Naive B cell (primary cell): ENCODE data around the gene KRTAP10-1. TPM values are rescaled to one million over a fixed set of nuclear protein-coding genes. Genes with fewer than 3 reads are reported as not detected.
A peak's percentile ranks its signal among the peaks of the same experiment; 100 is the strongest.

Experiments
- ATAC-seq, 2 donors: fragments of 150-1000 bp; cut with Tn5 transposase; 2 replicates each; pipeline ENCODE4 v1.10.0; 2021; ENCODE audit warnings: low read depth in 2 of 2, mild to moderate bottlenecking in 2 of 2, moderate library complexity in 2 of 2
- DNase-seq: peaks from one replicate; pipeline ENCODE4 v3.0.0; 2022
- H3K27ac Mint-ChIP-seq, 6 donors: one replicate each; pipeline ENCODE4 v1.8.0; 2020 to 2022; ENCODE audit warnings: mild to moderate bottlenecking in 6 of 6, mixed read lengths in 6 of 6, moderate library complexity in 5 of 6, inconsistent platforms in 2 of 6
- H3K27me3 Mint-ChIP-seq, 3 donors: one replicate each; pipeline ENCODE4 v1.8.0; 2021 to 2022; ENCODE audit warnings: mixed read lengths in 3 of 3, mild to moderate bottlenecking in 1 of 3
- H3K36me3 Mint-ChIP-seq, 2 donors: one replicate each; pipeline ENCODE4 v1.8.0; 2020 to 2022; ENCODE audit warnings: mixed read lengths in 2 of 2, inconsistent platforms in 1 of 2, mild to moderate bottlenecking in 1 of 2
- H3K4me1 Mint-ChIP-seq, 3 donors: one replicate each; pipeline ENCODE4 v1.8.0; 2020 to 2022; ENCODE audit warnings: mixed read lengths in 3 of 3, inconsistent platforms in 1 of 3, mild to moderate bottlenecking in 1 of 3, moderate library complexity in 1 of 3
- H3K4me3 Mint-ChIP-seq, 8 donors: one replicate each; pipeline ENCODE4 v1.8.0; 2020 to 2022; ENCODE audit warnings: mild to moderate bottlenecking in 8 of 8, mixed read lengths in 8 of 8, moderate library complexity in 8 of 8, inconsistent platforms in 2 of 8
- H3K9me3 Mint-ChIP-seq, 7 donors: one replicate each; pipeline ENCODE4 v1.8.0; 2020 to 2022; ENCODE audit warnings: mixed read lengths in 7 of 7, mild to moderate bottlenecking in 5 of 7, inconsistent platforms in 2 of 7, moderate library complexity in 1 of 7
- polyA plus RNA-seq, 6 donors: library from polyadenylated mRNA; unstranded; fragments of 300-500 nt; fragmentation: Illumina TruSeq; gene quantifications; one replicate each; pipeline ENCODE4 v1.2.3, GENCODE V29; 2021; ENCODE audit warnings: low read depth in 6 of 6

The KRTAP10-1 gene
- polyA plus RNA-seq, 6 donors from 2014 or later = not detected

GRCh38 chr21:44502171-44502958, 37.6 kb downstream of the KRTAP10-1 start:
- ATAC-seq (no peak), DNase-seq (no peak)
- peak overlapping the region in 4 of 6 donors; percentile 47 to 78 (median 56) for H3K27ac Mint-ChIP-seq
- no peaks in the 10 kb centered on the region for H3K9me3 Mint-ChIP-seq
- H3K4me3 Mint-ChIP-seq = peak overlapping the region in 2 of 8 donors; percentile 8 to 51
- no peaks in the 10 kb centered on the region for H3K36me3 Mint-ChIP-seq
- peaks cover 3 to 18% (median 4%) of the 10 kb centered on the region in 3 donors for H3K27me3 Mint-ChIP-seq
- peaks cover 12 to 16% (median 14%) of the 10 kb centered on the region in 3 donors for H3K4me1 Mint-ChIP-seq

DNA sequence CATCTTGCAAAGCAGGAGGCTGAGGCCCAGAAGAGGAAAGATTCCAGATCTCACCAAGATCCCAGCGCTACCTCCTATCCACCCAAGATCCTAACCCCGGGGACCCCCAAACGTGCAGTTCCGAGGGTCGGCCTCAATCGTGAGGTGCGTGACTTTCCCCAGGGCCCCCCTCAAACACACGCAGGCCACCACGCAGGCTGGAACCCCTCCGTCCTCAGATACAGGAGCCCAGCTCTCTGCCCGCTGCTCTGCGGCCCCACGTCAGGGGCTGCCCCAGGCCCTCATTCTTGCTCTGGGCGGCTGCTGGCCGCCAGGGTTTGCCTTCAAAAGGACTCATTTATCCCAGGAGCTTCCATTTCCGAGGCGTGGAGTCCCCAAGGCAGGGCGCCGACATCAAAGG, 39.9 kb downstream of the KRTAP10-1 start:
- peaks cover 12 to 16% (median 14%) of the 10 kb centered on the region in 3 donors for H3K4me1 Mint-ChIP-seq
- ATAC-seq (no peak), DNase-seq (no peak)
- peaks cover 12 to 34% (median 17%) of the 10 kb centered on the region in 3 donors for H3K27me3 Mint-ChIP-seq
- H3K27ac Mint-ChIP-seq = no peak overlapping the region
- H3K36me3 Mint-ChIP-seq = no peaks in the 10 kb centered on the region
- no peaks in the 10 kb centered on the region for H3K9me3 Mint-ChIP-seq
- H3K4me3 Mint-ChIP-seq = no peak overlapping the region

- Mint-ChIP-seq H3K27me3 (peaks cover 12 to 34% (median 18%) of the 10 kb centered on the region in 3 donors), H3K36me3 (no peaks in the 10 kb centered on the region), H3K4me3 (no peak overlapping the region), H3K27ac (no peak overlapping the region), H3K4me1 (peaks cover 12 to 15% (median 14%) of the 10 kb centered on the region in 3 donors), H3K9me3 (no peaks in the 10 kb centered on the region)
- DNase-seq = no peak
- no peak for ATAC-seq
These were observed 40.4 kb downstream of the KRTAP10-1 start for GRCh38 chr21:44499631-44500030.

GRCh38 chr21:44499211-44499560, 40.8 kb downstream of the KRTAP10-1 start:
- ATAC-seq (no peak), DNase-seq (no peak)
- H3K4me3 Mint-ChIP-seq = no peak overlapping the region
- H3K4me1 Mint-ChIP-seq = peaks cover 11 to 14% (median 12%) of the 10 kb centered on the region in 3 donors
- no peaks in the 10 kb centered on the region for H3K36me3 Mint-ChIP-seq
- H3K9me3 Mint-ChIP-seq = no peaks in the 10 kb centered on the region
- H3K27ac Mint-ChIP-seq = no peak overlapping the region
- H3K27me3 Mint-ChIP-seq = peaks cover 12 to 34% (median 18%) of the 10 kb centered on the region in 3 donors

- H3K27me3 Mint-ChIP-seq = peaks cover 12 to 34% (median 18%) of the 10 kb centered on the region in 3 donors
- peaks cover 7 to 9% (median 7%) of the 10 kb centered on the region in 3 donors for H3K4me1 Mint-ChIP-seq
- ATAC-seq (no peak), DNase-seq (no peak)
- H3K27ac Mint-ChIP-seq = no peak overlapping the region
- H3K36me3 Mint-ChIP-seq = no peaks in the 10 kb centered on the region
- peaks cover 0 to 3% (median 0%) of the 10 kb centered on the region in 7 donors for H3K9me3 Mint-ChIP-seq
- H3K4me3 Mint-ChIP-seq = peak overlapping the region in 1 of 8 donors; percentile 15
These were observed 41.5 kb downstream of the KRTAP10-1 start for GRCh38 chr21:44498280-44499210.

GRCh38 chr21:44497703-44498126, 42.3 kb downstream of the KRTAP10-1 start:
- peaks cover 5 to 8% (median 6%) of the 10 kb centered on the region in 3 donors for H3K4me1 Mint-ChIP-seq
- no peak overlapping the region for H3K27ac Mint-ChIP-seq

DNA sequence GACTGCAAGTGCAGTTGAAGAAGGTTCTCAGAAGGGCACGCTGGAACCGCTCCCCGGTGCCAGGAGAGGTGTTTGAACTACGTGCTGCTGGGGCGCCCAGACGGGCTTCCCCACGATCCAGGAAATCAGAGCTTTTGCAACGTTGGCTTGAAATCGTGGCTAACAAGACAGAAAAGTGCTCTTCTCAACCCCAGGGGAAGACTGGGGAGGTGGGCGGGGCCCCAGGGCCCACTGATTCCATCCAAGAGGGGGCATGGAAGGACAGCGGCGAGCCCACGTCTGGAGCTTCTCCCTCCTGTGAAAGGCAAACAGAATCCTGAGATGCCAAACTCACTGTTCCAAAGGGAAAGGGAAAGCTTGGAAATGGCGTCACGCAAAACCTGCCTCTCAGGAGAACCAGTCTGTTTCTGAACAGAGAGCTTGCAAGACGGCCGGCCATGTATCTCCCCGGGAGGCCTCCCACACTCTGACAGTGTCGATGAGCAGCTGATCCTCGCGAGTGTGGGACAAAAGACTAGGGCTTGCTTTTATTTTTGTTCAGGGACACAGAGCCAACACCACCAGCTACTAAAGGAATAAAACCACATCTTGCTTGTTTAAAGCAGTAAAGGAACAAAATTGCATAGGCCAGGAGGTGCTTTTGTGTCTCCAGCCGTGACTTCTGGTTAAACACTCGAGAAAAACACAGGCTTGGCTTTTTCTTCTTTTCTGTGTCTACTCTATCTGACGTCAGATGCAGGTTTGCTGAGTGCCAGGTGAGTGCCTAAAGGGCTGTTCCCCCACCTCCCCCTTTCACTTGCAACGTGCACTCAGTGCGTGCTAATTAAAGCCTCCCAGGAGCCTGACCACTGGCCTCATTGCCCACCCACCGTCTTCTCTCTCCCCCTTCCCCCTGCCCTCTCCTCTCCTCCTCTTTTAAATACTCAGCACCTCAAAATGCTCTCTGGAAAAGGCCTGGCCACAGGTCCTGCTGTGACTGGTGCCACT, 43.1 kb downstream of the KRTAP10-1 start:
- Mint-ChIP-seq H3K9me3 (peaks cover 12 to 17% (median 14%) of the 10 kb centered on the region in 7 donors), H3K27ac (no peak overlapping the region), H3K27me3 (peaks cover 20 to 50% (median 25%) of the 10 kb centered on the region in 3 donors), H3K4me1 (peaks cover 0 to under 1% (median 0%) of the 10 kb centered on the region in 3 donors), H3K4me3 (no peak overlapping the region), H3K36me3 (peaks cover 4 to 16% of the 10 kb centered on the region in 2 donors)
- DNase-seq = no peak
- no peak for ATAC-seq

More at GRCh38 chr21:44497703-44498126, 42.3 kb downstream of the KRTAP10-1 start:
- no peak for DNase-seq
- peaks cover 17 to 42% (median 18%) of the 10 kb centered on the region in 3 donors for H3K27me3 Mint-ChIP-seq
- ATAC-seq = no peak
- peaks cover 4 to 8% of the 10 kb centered on the region in 2 donors for H3K36me3 Mint-ChIP-seq
- no peak overlapping the region for H3K4me3 Mint-ChIP-seq
- peaks cover 6 to 9% (median 7%) of the 10 kb centered on the region in 7 donors for H3K9me3 Mint-ChIP-seq

DNA sequence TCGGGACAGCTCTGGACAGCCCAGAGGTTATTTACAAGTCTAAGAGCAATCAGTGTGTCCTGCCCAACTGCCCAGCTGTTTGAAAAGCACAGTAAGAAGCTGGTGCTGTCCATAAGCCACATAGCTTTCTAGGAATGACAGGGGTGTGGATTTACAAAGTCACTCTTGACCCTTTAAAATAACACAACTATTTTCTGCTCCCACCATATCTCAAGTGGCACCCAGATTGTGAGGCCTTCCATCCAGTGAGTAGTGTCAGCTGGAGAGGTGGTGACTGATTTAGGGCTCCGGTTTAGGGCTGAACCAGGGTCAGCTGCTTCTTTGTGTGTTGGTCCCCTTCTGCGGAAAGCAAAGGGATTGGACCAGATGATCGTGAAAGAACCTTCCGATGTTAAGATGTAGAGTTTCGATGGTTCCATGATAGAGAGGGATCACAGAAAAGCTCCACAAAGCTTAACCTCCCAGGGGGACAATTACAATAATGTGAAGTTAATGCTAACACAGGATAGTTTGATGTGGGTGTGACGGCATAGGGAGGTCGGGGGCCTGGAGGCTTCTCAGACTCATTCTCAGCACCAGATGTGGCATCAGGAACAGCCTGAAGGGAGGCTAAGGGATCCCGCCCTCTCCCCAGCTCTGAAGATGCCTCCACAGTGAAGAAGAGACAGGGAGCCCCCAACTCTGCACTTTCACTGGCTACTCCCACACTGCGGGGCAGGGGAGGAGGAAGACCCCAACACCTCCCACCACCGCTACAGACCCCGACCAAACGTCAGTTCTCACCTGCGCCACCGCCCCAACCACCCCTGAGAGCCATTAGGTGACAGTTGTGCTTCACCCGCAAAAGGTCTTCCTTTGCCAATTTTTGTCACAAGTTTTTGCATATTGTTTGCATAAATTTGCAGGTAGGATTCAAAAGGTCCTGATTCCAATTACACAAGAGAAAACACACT, 44.1 kb downstream of the KRTAP10-1 start:
- DNase-seq = no peak
- Mint-ChIP-seq H3K4me1 (no peaks in the 10 kb centered on the region), H3K27ac (no peak overlapping the region), H3K36me3 (peaks cover 4 to 18% of the 10 kb centered on the region in 2 donors), H3K4me3 (no peak overlapping the region), H3K9me3 (peaks cover 12 to 20% (median 14%) of the 10 kb centered on the region in 7 donors), H3K27me3 (peaks cover 20 to 53% (median 27%) of the 10 kb centered on the region in 3 donors)
- no peak for ATAC-seq

- Mint-ChIP-seq H3K9me3 (peaks cover 12 to 20% (median 14%) of the 10 kb centered on the region in 7 donors), H3K27ac (no peak overlapping the region), H3K4me1 (no peaks in the 10 kb centered on the region), H3K36me3 (peaks cover 4 to 18% of the 10 kb centered on the region in 2 donors), H3K27me3 (peaks cover 20 to 53% (median 27%) of the 10 kb centered on the region in 3 donors), H3K4me3 (no peak overlapping the region)
- DNase-seq (no peak), ATAC-seq (no peak)
These were observed 45.0 kb downstream of the KRTAP10-1 start for GRCh38 chr21:44494956-44495355.

- Mint-ChIP-seq H3K27ac (no peak overlapping the region), H3K27me3 (peaks cover 21 to 53% (median 27%) of the 10 kb centered on the region in 3 donors), H3K36me3 (peaks cover 4 to 18% of the 10 kb centered on the region in 2 donors), H3K4me3 (no peak overlapping the region), H3K9me3 (peaks cover 12 to 20% (median 14%) of the 10 kb centered on the region in 7 donors), H3K4me1 (no peaks in the 10 kb centered on the region)
- ATAC-seq (no peak), DNase-seq (no peak)
These were observed 45.6 kb downstream of the KRTAP10-1 start for GRCh38 chr21:44494418-44494817.

DNA sequence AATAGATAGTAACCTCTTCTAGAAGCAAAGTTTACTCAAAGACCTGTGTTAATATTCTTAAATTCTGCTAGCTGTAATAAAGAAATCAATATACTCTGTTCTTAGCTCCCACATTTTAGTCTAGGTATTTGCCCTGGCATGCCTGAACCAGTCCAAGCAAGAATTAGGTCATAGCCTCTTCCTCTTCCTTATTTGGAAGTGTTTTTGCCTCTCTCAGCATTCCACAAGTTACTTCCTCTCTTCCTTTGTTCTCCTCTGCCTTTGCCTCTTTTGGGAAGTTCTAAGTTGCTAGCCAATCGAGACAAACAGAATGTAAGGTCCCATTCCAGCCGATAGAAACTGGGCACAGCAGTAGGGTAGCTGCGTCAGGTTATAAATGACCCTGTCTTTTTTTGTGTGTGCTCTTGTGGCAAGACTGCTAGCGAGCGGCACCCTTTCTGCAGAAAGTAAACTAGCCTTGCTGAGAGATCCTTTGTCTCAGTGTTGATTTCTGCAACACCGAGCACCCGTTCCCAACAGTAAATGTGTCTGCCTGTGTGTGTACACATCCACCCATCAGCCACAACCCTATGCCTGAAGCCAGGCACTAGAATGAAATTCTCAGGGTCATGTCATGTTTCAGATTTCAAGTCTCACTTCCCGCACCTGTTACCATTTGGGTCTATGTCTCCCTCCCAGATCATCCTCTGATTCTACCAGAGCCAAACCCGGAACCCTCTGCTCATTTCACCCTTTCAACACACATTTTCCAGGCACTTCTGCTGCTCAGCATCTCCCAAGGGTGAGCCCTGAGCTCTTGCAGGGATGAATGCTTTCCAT, 47.2 kb downstream of the KRTAP10-1 start:
- Mint-ChIP-seq H3K4me3 (peak overlapping the region in 2 of 8 donors; percentile 11 to 21), H3K4me1 (no peaks in the 10 kb centered on the region), H3K27me3 (peaks cover 27 to 39% (median 27%) of the 10 kb centered on the region in 3 donors), H3K27ac (peak overlapping the region in 2 of 6 donors; percentile 45 to 47), H3K9me3 (peaks cover 12 to 22% (median 16%) of the 10 kb centered on the region in 7 donors), H3K36me3 (peaks cover 4 to 18% of the 10 kb centered on the region in 2 donors)
- DNase-seq (no peak), ATAC-seq (no peak)
